Type B pancreatic cell (in vitro differentiated cells): ENCODE data around the gene C17orf78. TPM values are rescaled to one million over a fixed set of nuclear protein-coding genes. Genes with fewer than 3 reads are reported as not detected.

Experiments used
- DNase-seq: peaks from one replicate; pipeline ENCODE4 v3.0.0; 2021; ENCODE audit warnings: mixed read lengths; ENCODE audit not compliant: unreplicated experiment; ENCODE audit errors: extremely low spot score
- H3K27ac Mint-ChIP-seq: 2 replicates; pipeline ENCODE4 v1.8.0; 2021; ENCODE audit warnings: mild to moderate bottlenecking, mixed read lengths
- H3K27me3 Mint-ChIP-seq: 2 replicates; pipeline ENCODE4 v1.8.0; 2021; ENCODE audit warnings: mixed read lengths
- H3K36me3 Mint-ChIP-seq: 2 replicates; pipeline ENCODE4 v1.8.0; 2021; ENCODE audit warnings: mixed read lengths
- H3K4me1 Mint-ChIP-seq: one replicate; pipeline ENCODE4 v1.8.0; 2021; ENCODE audit warnings: mixed read lengths; ENCODE audit not compliant: unreplicated experiment
- H3K4me3 Mint-ChIP-seq: 2 replicates; pipeline ENCODE4 v1.8.0; 2021; ENCODE audit warnings: mild to moderate bottlenecking, mixed read lengths
- H3K9me3 Mint-ChIP-seq: 2 replicates; pipeline ENCODE4 v1.8.0; 2021; ENCODE audit warnings: mixed read lengths
- total RNA-seq: library from RNA; stranded (reverse); gene quantifications from 2 replicates; pipeline ENCODE4 v1.2.1, GENCODE V29; 2021; ENCODE audit warnings: low replicate concordance
- TF ChIP-seq, protein P1 (sequence below): fragments of 200-600 bp; sonication (generic); conservative IDR thresholded peaks from 2 replicates; pipeline ENCODE4 v1.5.0; 2021; ENCODE audit warnings: antibody characterized with exemption, mild to moderate bottlenecking

Gene C17orf78
- total RNA-seq, 1 donor from 2014 or later = not detected

DNA sequence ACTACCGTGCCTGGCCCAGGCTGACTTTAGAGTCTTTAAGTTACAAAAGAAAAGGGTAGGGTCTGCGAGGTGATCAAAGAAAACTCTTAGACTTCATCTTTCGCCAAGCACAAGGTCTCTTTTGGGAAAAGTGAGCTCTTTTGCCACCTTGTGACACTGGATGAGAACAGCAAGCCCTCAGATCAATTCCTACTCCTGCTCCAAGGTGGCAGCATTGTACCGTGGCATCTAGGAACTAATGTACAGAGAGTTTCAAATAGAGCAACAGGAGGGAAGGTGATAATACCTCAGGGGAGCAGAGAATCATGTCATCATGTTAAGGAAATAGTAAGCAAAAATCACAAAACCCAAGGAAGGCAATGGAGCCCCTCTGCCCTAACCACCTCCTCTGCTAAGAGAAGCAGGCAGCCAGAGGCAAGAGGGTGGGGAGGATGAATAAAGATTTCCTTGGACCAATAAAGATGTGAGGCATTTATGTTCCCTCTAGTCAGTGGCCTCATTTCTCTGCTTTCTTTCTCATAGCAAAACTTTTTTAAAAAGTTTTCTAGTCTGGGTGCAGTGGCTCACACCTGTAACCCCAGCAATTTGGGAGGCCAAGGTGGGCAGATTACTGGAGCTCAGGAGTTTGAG is 2.1 kb upstream of the C17orf78 start:
- H3K27me3 Mint-ChIP-seq = no peaks in the 10 kb centered on the region
- no peak overlapping the region for H3K4me3 Mint-ChIP-seq
- no peaks in the 10 kb centered on the region for H3K9me3 Mint-ChIP-seq
- TF ChIP-seq, protein P1, sequence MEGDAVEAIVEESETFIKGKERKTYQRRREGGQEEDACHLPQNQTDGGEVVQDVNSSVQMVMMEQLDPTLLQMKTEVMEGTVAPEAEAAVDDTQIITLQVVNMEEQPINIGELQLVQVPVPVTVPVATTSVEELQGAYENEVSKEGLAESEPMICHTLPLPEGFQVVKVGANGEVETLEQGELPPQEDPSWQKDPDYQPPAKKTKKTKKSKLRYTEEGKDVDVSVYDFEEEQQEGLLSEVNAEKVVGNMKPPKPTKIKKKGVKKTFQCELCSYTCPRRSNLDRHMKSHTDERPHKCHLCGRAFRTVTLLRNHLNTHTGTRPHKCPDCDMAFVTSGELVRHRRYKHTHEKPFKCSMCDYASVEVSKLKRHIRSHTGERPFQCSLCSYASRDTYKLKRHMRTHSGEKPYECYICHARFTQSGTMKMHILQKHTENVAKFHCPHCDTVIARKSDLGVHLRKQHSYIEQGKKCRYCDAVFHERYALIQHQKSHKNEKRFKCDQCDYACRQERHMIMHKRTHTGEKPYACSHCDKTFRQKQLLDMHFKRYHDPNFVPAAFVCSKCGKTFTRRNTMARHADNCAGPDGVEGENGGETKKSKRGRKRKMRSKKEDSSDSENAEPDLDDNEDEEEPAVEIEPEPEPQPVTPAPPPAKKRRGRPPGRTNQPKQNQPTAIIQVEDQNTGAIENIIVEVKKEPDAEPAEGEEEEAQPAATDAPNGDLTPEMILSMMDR = peak; percentile 94
- peak overlapping the region; percentile 31 for H3K27ac Mint-ChIP-seq
- DNase-seq = no peak
- H3K4me1 Mint-ChIP-seq = peaks cover 10% of the 10 kb centered on the region
- no peaks in the 10 kb centered on the region for H3K36me3 Mint-ChIP-seq

- Mint-ChIP-seq H3K27me3 (no peaks in the 10 kb centered on the region), H3K4me3 (no peak overlapping the region), H3K4me1 (peaks cover 8% of the 10 kb centered on the region), H3K9me3 (no peaks in the 10 kb centered on the region), H3K27ac (no peak overlapping the region), H3K36me3 (no peaks in the 10 kb centered on the region)
- DNase-seq = no peak
- TF ChIP-seq, protein P1 = no peak
Measured at GRCh38 chr17:37382056-37382455, 6.3 kb downstream of the C17orf78 start.

- Mint-ChIP-seq H3K4me1 (peaks cover 4% of the 10 kb centered on the region), H3K27me3 (no peaks in the 10 kb centered on the region), H3K4me3 (no peak overlapping the region), H3K9me3 (no peaks in the 10 kb centered on the region), H3K27ac (no peak overlapping the region), H3K36me3 (no peaks in the 10 kb centered on the region)
- DNase-seq = no peak
- TF ChIP-seq, protein P1 = no peak
Measured at GRCh38 chr17:37384560-37385149, 8.9 kb downstream of the C17orf78 start.

DNA sequence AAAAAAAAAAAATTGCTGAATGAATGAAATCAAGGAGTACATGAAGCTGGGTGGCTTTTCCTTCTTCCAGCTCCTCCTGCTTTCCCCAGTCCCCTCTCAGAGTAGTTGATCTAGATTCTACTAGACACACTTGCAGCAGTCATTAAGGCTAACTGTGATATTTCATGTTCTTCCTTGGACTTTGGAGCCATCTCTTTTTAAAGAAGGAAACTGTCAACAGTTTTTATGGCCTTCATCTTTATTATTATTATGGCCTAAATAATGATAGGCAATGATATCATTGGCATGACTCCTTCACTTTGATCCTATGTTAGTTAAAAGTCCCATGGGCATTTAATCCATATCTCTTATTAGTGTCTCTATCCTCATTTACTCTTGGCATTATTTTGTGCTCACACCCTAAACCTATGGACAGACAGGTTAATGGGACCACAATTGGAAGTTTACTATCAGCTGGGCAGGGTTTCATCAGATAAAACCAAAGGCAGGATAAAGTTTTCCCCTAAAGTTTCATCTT is 9.7 kb downstream of the C17orf78 start:
- peaks cover 4% of the 10 kb centered on the region for H3K4me1 Mint-ChIP-seq
- no peak for DNase-seq
- TF ChIP-seq, protein P1 = no peak
- no peaks in the 10 kb centered on the region for H3K9me3 Mint-ChIP-seq
- H3K4me3 Mint-ChIP-seq = no peak overlapping the region
- H3K36me3 Mint-ChIP-seq = no peaks in the 10 kb centered on the region
- no peaks in the 10 kb centered on the region for H3K27me3 Mint-ChIP-seq
- H3K27ac Mint-ChIP-seq = peak overlapping the region; percentile 17

- DNase-seq = no peak
- TF ChIP-seq, protein P1 = no peak
- Mint-ChIP-seq H3K27me3 (no peaks in the 10 kb centered on the region), H3K4me3 (no peak overlapping the region), H3K36me3 (no peaks in the 10 kb centered on the region), H3K9me3 (no peaks in the 10 kb centered on the region), H3K27ac (no peak overlapping the region), H3K4me1 (peaks cover 6% of the 10 kb centered on the region)
Measured at GRCh38 chr17:37386462-37386861, 10.7 kb downstream of the C17orf78 start.
